ENCODE data around the gene JRKL. TPM values are rescaled to one million over a fixed set of nuclear protein-coding genes. Genes with fewer than 3 reads are reported as not detected.

JRKL gene
- total and polyA plus RNA-seq, 2 of the 13 experiments (the other 11 are each of a cell fraction or from before 2014, with no cell fraction given), result 3.2 to 4.5 TPM

GRCh38 chr11:96389720-96390487 is at the start of gene JRKL, which contains the start of gene CCDC82 (continued):
- TF ChIP-seq, protein P1, sequence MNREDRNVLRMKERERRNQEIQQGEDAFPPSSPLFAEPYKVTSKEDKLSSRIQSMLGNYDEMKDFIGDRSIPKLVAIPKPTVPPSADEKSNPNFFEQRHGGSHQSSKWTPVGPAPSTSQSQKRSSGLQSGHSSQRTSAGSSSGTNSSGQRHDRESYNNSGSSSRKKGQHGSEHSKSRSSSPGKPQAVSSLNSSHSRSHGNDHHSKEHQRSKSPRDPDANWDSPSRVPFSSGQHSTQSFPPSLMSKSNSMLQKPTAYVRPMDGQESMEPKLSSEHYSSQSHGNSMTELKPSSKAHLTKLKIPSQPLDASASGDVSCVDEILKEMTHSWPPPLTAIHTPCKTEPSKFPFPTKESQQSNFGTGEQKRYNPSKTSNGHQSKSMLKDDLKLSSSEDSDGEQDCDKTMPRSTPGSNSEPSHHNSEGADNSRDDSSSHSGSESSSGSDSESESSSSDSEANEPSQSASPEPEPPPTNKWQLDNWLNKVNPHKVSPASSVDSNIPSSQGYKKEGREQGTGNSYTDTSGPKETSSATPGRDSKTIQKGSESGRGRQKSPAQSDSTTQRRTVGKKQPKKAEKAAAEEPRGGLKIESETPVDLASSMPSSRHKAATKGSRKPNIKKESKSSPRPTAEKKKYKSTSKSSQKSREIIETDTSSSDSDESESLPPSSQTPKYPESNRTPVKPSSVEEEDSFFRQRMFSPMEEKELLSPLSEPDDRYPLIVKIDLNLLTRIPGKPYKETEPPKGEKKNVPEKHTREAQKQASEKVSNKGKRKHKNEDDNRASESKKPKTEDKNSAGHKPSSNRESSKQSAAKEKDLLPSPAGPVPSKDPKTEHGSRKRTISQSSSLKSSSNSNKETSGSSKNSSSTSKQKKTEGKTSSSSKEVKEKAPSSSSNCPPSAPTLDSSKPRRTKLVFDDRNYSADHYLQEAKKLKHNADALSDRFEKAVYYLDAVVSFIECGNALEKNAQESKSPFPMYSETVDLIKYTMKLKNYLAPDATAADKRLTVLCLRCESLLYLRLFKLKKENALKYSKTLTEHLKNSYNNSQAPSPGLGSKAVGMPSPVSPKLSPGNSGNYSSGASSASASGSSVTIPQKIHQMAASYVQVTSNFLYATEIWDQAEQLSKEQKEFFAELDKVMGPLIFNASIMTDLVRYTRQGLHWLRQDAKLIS (CRISPR knock-in tag; IDR thresholded peaks at IDR 0.05), result no peak
- TF ChIP-seq SMAD3 (CRISPR knock-in tag; IDR thresholded peaks at IDR 0.05), result no peak
- TF ChIP-seq, protein P2, sequence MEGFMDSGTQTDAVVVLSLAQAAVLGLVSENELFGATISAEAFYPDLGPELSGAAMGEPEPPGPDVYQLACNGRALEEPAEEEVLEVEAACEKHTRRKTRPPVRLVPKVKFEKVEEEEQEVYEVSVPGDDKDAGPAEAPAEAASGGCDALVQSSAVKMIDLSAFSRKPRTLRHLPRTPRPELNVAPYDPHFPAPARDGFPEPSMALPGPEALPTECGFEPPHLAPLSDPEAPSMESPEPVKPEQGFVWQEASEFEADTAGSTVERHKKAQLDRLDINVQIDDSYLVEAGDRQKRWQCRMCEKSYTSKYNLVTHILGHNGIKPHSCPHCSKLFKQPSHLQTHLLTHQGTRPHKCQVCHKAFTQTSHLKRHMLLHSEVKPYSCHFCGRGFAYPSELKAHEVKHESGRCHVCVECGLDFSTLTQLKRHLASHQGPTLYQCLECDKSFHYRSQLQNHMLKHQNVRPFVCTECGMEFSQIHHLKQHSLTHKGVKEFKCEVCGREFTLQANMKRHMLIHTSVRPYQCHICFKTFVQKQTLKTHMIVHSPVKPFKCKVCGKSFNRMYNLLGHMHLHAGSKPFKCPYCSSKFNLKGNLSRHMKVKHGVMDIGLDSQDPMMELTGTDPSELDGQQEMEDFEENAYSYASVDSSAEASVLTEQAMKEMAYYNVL (CRISPR knock-in tag; IDR thresholded peaks at IDR 0.05; ENCODE audit: borderline replicate concordance), result peak; percentile 74; the same call in 1 of the 2 replicates
- 0 out of 2 replicates have a peak, but pooled peaks have one; percentile 30 for TF ChIP-seq SNAPC5 (CRISPR knock-in tag; IDR thresholded peaks at IDR 0.05; ENCODE audit: borderline replicate concordance)
- TF ChIP-seq JARID2 (CRISPR knock-in tag; IDR thresholded peaks at IDR 0.05; ENCODE audit: insufficient replicate concordance), result no peak
- 0 out of 2 replicates have a peak, but pooled peaks have one; percentile 50 for TF ChIP-seq KLF6 (CRISPR knock-in tag; IDR thresholded peaks at IDR 0.05)
- TF ChIP-seq CHD4 (IDR thresholded peaks at IDR 0.05; ENCODE audit: borderline replicate concordance, low read length), result no peak
- TF ChIP-seq HNRNPK (IDR thresholded peaks at IDR 0.05; ENCODE audit: low read depth, low read length, poor library complexity, severe bottlenecking), result peak; percentile 95
- no peak for TF ChIP-seq RAD51 (IDR thresholded peaks at IDR 0.05; ENCODE audit: borderline replicate concordance)
- no peak for TF ChIP-seq PAWR (CRISPR knock-in tag; IDR thresholded peaks at IDR 0.05; ENCODE audit: borderline replicate concordance)
- no peak for TF ChIP-seq RCOR2 (CRISPR knock-in tag; IDR thresholded peaks at IDR 0.05)
- TF ChIP-seq AGO2 (optimal IDR thresholded peaks at IDR 0.05; ENCODE audit: low read depth, low read length), result peak; percentile 41
- TF ChIP-seq SMC3 (IDR thresholded peaks at IDR 0.05; ENCODE audit: low read length), result no peak
- TF ChIP-seq, protein P3, sequence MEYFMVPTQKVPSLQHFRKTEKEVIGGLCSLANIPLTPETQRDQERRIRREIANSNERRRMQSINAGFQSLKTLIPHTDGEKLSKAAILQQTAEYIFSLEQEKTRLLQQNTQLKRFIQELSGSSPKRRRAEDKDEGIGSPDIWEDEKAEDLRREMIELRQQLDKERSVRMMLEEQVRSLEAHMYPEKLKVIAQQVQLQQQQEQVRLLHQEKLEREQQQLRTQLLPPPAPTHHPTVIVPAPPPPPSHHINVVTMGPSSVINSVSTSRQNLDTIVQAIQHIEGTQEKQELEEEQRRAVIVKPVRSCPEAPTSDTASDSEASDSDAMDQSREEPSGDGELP (IDR thresholded peaks at IDR 0.05; ENCODE audit: borderline replicate concordance, low read depth), result peak; percentile 4; the same call in 1 of the 2 replicates
- no peak for TF ChIP-seq ZNF335 (CRISPR knock-in tag; IDR thresholded peaks at IDR 0.05)
- TF ChIP-seq, protein P4, sequence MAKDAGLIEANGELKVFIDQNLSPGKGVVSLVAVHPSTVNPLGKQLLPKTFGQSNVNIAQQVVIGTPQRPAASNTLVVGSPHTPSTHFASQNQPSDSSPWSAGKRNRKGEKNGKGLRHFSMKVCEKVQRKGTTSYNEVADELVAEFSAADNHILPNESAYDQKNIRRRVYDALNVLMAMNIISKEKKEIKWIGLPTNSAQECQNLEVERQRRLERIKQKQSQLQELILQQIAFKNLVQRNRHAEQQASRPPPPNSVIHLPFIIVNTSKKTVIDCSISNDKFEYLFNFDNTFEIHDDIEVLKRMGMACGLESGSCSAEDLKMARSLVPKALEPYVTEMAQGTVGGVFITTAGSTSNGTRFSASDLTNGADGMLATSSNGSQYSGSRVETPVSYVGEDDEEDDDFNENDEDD (CRISPR knock-in tag; IDR thresholded peaks at IDR 0.05; ENCODE audit: borderline replicate concordance), result peak; percentile 82
- no peak for TF ChIP-seq STAG1 (CRISPR knock-in tag; IDR thresholded peaks at IDR 0.05)
- peak; percentile 73; the same call in 1 of the 2 replicates for TF ChIP-seq TFDP2 (CRISPR knock-in tag; IDR thresholded peaks at IDR 0.05)
- TF ChIP-seq ZNF713 (CRISPR knock-in tag; IDR thresholded peaks at IDR 0.05), result no peak

All from HepG2 (cell line).